CD4-positive, alpha-beta T cell (primary cell): ENCODE data around the gene OR6X1. TPM values are rescaled to one million over a fixed set of nuclear protein-coding genes. Genes with fewer than 3 reads are reported as not detected.
"Not testable (repeated sequence)": the region's sequence is repeated elsewhere in the genome, so short reads cannot be mapped to it uniquely, and the experiment has no call there.

Experiments
- ATAC-seq: fragments of 200-7000 bp; cut with Tn5 transposase; one replicate; pipeline ENCODE4 v1.10.0; 2022; ENCODE audit warnings: mild to moderate bottlenecking; ENCODE audit not compliant: poor library complexity
- CTCF ChIA-PET: fragments of 350-600 bp; sonication (Branson Sonifier 250); formaldehyde crosslinking; loops from one replicate; lab custom pipeline; 2021; ENCODE audit warnings: antibody characterized with exemption, inconsistent platforms; lab: Charles Lee
- POLR2A ChIA-PET: fragments of 350-600 bp; sonication (Branson Sonifier 250); formaldehyde crosslinking; loops from one replicate; lab custom pipeline; 2021; ENCODE audit warnings: antibody characterized with exemption, inconsistent platforms; lab: Charles Lee
- DNase-seq, 14 experiments: peaks; one replicate each; pipeline ENCODE4 v3.0.0-alpha.2; 2013 to 2020; ENCODE audit warnings: mixed read lengths in 2 of 14
- H3K27ac ChIP-seq, 2 donors: one replicate each; pipeline versions ENCODE4 v1.5.1 to v1.7.0; 2013; ENCODE audit warnings: low read length in 2 of 2, low read depth in 1 of 2, mild to moderate bottlenecking in 1 of 2
- H3K27me3 ChIP-seq, 2 experiments: 1 replicate in 1 of 2; 2 replicates in 1 of 2; pipeline versions ENCODE4 v1.6.1 to v1.7.0; 2013; ENCODE audit warnings: low read length in 2 of 2, control low read depth in 1 of 2, mild to moderate bottlenecking in 1 of 2, moderate library complexity in 1 of 2; ENCODE audit not compliant: insufficient read depth in 2 of 2, control insufficient read depth in 1 of 2
- H3K36me3 ChIP-seq: one replicate; pipeline ENCODE4 v1.6.1; 2013; ENCODE audit warnings: low read length, control low read depth; ENCODE audit not compliant: insufficient read depth
- H3K4me1 ChIP-seq: one replicate; pipeline ENCODE4 v1.6.1; 2013; ENCODE audit warnings: low read length, control low read depth; ENCODE audit not compliant: insufficient read depth
- H3K4me3 ChIP-seq: one replicate; pipeline ENCODE4 v1.5.1; 2013; ENCODE audit warnings: mild to moderate bottlenecking, low read length, moderate library complexity
- H3K9me3 ChIP-seq, 2 experiments: 1 replicate in 1 of 2; 2 replicates in 1 of 2; pipeline versions ENCODE4 v1.6.1 to v1.7.0; 2013; ENCODE audit warnings: low read length in 2 of 2, mild to moderate bottlenecking in 2 of 2, control low read depth in 1 of 2, moderate library complexity in 1 of 2; ENCODE audit not compliant: control insufficient read depth in 1 of 2, insufficient read depth in 1 of 2
- H3K27ac Mint-ChIP-seq: one replicate; pipeline ENCODE4 v1.8.0; 2020; ENCODE audit warnings: mixed read lengths
- H3K27me3 Mint-ChIP-seq: one replicate; pipeline ENCODE4 v1.8.0; 2021; ENCODE audit warnings: mixed read lengths
- H3K36me3 Mint-ChIP-seq: one replicate; pipeline ENCODE4 v1.8.0; 2021; ENCODE audit warnings: low read depth, mixed read lengths
- H3K4me1 Mint-ChIP-seq: one replicate; pipeline ENCODE4 v1.8.0; 2021; ENCODE audit warnings: low read depth, mixed read lengths
- H3K4me3 Mint-ChIP-seq: one replicate; pipeline ENCODE4 v1.8.0; 2020; ENCODE audit warnings: mild to moderate bottlenecking, mixed read lengths
- H3K9me3 Mint-ChIP-seq: one replicate; pipeline ENCODE4 v1.8.0; 2020; ENCODE audit warnings: mixed read lengths
- intact Hi-C, 2 experiments: fragments of 100-400 bp; cut with DNase I in 1 of 2; cut with micrococcal nuclease in 1 of 2; formaldehyde crosslinking; loops; one replicate each; pipeline versions ENCODE4 v1.15.1 to v1.9.0; 2023 to 2025; cut with DNase I, micrococcal nuclease
- total RNA-seq, 174 experiments: library from RNA in 2 of 174; stranded (reverse) in 2 of 174; gene quantifications; one replicate each; pipeline ENCODE4 v1.2.3 and lab custom pipeline; 2021 to 2026
- TF ChIP-seq, protein P1 (sequence below): fragments of 200-600 bp; IDR thresholded peaks from one replicate; pipeline ENCODE4 v1.8.0; 2022; ENCODE audit warnings: antibody characterized with exemption, mild to moderate bottlenecking

OR6X1 gene
- total RNA-seq, 2 experiments from 2014 or later, result not detected

DNA sequence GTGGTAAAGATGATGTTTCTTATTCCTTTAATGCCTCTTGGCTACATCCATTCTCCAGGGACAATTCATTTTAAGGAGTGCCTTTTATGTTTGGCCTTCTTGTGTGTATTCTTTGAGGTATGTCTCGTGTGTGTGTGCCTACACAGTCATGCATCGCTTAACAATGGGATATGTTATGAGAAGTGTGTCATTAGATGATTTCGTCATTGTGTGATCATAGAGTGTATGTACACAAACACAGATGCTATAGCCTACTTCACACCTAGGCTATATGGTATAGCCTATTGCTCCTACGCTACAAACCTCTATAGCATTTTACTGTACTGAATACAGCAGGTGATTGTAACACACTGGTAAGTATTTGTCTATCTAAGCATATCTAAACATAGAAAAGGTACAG lies 35.8 kb downstream of the OR6X1 start:
- Histone ChIP-seq H3K4me1 (no peaks in the 10 kb centered on the region), H3K27ac (no peak overlapping the region), H3K27me3 (peaks cover 0 to 7% of the 10 kb centered on the region in 2 experiments), H3K9me3 (no peaks in the 10 kb centered on the region), H3K4me3 (no peak overlapping the region), H3K36me3 (no peaks in the 10 kb centered on the region)
- H3K4me1 Mint-ChIP-seq, result no peaks in the 10 kb centered on the region
- peaks cover 24% of the 10 kb centered on the region for H3K27me3 Mint-ChIP-seq
- DNase-seq (no peak), ATAC-seq (no peak)
- no peaks in the 10 kb centered on the region for H3K9me3 Mint-ChIP-seq
- TF ChIP-seq, protein P1, sequence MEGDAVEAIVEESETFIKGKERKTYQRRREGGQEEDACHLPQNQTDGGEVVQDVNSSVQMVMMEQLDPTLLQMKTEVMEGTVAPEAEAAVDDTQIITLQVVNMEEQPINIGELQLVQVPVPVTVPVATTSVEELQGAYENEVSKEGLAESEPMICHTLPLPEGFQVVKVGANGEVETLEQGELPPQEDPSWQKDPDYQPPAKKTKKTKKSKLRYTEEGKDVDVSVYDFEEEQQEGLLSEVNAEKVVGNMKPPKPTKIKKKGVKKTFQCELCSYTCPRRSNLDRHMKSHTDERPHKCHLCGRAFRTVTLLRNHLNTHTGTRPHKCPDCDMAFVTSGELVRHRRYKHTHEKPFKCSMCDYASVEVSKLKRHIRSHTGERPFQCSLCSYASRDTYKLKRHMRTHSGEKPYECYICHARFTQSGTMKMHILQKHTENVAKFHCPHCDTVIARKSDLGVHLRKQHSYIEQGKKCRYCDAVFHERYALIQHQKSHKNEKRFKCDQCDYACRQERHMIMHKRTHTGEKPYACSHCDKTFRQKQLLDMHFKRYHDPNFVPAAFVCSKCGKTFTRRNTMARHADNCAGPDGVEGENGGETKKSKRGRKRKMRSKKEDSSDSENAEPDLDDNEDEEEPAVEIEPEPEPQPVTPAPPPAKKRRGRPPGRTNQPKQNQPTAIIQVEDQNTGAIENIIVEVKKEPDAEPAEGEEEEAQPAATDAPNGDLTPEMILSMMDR, result no peak
- ChIA-PET POLR2A (no interaction called here), CTCF (interaction anchor here (0.6 kb wide), 1 partner anchor 443 kb away, joined by 3 read pairs; no protein-coding TSS in a partner anchor)
- H3K27ac Mint-ChIP-seq, result no peak overlapping the region
- no peak overlapping the region for H3K4me3 Mint-ChIP-seq
- no peaks in the 10 kb centered on the region for H3K36me3 Mint-ChIP-seq
- intact Hi-C loops, result no loop called here

DNA sequence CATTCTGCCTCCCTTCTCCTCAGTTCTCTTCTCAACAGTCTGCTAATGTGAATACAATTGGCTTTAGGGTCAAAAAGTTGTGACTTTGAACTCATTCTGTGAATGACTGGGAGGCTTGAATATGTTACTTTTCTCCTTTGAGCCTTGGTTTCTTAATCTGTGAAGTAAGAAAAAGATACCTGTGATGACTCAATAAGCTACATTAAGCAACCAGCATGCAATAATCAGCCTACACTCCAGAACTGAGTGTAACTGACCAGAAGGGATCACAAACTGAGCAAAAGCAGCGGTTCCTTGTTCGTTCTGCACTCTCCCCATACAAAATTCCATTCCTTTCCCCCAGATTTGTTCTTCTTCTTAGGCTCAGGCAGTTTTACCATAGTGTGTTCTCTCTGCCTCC lies 36.3 kb downstream of the OR6X1 start:
- H3K27ac Mint-ChIP-seq, result no peak overlapping the region
- H3K27ac ChIP-seq, result no peak overlapping the region
- peaks cover 24% of the 10 kb centered on the region for H3K27me3 Mint-ChIP-seq
- no peak overlapping the region for H3K4me3 Mint-ChIP-seq
- no peaks in the 10 kb centered on the region for H3K9me3 Mint-ChIP-seq
- ATAC-seq (no peak), DNase-seq (no peak)
- ChIA-PET CTCF (no interaction called here), POLR2A (no interaction called here)
- H3K36me3 Mint-ChIP-seq, result no peaks in the 10 kb centered on the region
- no peaks in the 10 kb centered on the region for H3K4me1 Mint-ChIP-seq
- TF ChIP-seq, protein P1, result no peak
- H3K9me3 ChIP-seq, result no peaks in the 10 kb centered on the region
- H3K36me3 ChIP-seq, result no peaks in the 10 kb centered on the region
- intact Hi-C loops, result no loop called here
- H3K4me3 ChIP-seq, result no peak overlapping the region
- H3K27me3 ChIP-seq, result peaks cover 0 to 7% of the 10 kb centered on the region in 2 experiments
- no peaks in the 10 kb centered on the region for H3K4me1 ChIP-seq

DNA sequence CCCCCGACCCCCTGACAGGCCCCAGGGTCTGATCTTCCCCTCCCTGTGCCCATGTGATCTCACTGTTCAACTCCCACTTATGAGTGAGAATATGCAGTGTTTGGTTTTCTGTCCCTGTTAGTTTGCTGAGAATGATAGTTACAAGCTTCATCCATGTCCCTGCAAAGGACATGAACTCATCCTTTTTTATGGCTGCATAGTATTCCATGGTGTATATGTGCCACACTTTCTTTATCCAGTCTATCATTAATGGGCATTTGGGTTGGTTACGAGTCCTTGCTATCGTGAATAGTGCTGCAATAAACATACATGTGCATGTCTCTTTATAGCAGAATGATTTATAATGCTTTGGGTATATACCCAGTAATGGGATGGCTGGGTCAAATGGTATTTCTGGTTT lies 41.7 kb downstream of the OR6X1 start:
- POLR2A ChIA-PET, H3K4me3 Mint-ChIP-seq, H3K4me3 ChIP-seq, CTCF ChIA-PET, H3K27ac Mint-ChIP-seq, ATAC-seq, intact Hi-C loops, H3K4me1 Mint-ChIP-seq, H3K9me3 Mint-ChIP-seq, H3K4me1 ChIP-seq, H3K27ac ChIP-seq, H3K36me3 Mint-ChIP-seq, H3K36me3 ChIP-seq, H3K9me3 ChIP-seq, H3K27me3 ChIP-seq, DNase-seq: not testable (repeated sequence)
- H3K27me3 Mint-ChIP-seq, result peaks cover 22% of the 10 kb centered on the region

DNA sequence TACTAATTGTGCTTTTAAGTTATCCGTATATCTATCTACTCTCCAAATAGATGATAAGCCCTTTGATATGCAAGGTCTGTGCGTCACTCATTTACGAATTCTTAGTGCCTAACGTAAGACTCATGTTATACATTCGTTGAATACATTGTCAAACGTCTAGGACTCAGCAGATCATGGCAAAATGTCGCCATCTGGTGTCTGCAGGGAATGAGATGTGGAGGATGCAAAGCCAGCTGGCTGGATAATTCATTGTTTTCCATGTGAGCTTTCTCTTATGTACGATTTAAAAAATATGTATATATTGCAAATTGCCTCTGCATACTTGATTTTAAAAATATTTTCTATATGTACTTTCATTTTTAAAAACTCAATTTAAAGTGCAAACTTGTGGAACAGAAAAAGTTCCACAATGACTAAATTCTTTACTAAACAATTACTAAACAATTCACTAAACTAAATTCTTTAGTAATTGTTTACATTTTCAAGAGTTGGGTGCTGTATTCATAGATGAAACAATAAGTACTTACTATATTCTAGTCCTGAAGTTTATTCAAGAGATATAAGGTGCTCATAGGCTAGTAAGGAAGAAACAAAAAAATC lies 46.6 kb downstream of the OR6X1 start:
- intact Hi-C loops, result loop anchor here (1.0 to 2.0 kb wide), 4 partner anchors 26 to 127 kb away; no protein-coding TSS in a partner anchor
- H3K9me3 Mint-ChIP-seq, result no peaks in the 10 kb centered on the region
- H3K27me3 Mint-ChIP-seq, result peaks cover 14% of the 10 kb centered on the region
- Histone ChIP-seq H3K4me3 (no peak overlapping the region), H3K36me3 (no peaks in the 10 kb centered on the region), H3K4me1 (no peaks in the 10 kb centered on the region), H3K27ac (no peak overlapping the region), H3K9me3 (no peaks in the 10 kb centered on the region), H3K27me3 (no peaks in the 10 kb centered on the region)
- DNase-seq (peak; percentile 21 to 77 (median 54)), ATAC-seq (peak; percentile 78)
- no peaks in the 10 kb centered on the region for H3K4me1 Mint-ChIP-seq
- H3K4me3 Mint-ChIP-seq, result no peak overlapping the region
- POLR2A ChIA-PET, result no interaction called here
- H3K36me3 Mint-ChIP-seq, result no peaks in the 10 kb centered on the region
- CTCF ChIA-PET, result interaction anchor here (0.6 to 2.0 kb wide), 7 partner anchors 9 to 127 kb away, joined by 3 to 16 read pairs (median 7); no protein-coding TSS in a partner anchor
- TF ChIP-seq, protein P1, result peak; percentile 76
- no peak overlapping the region for H3K27ac Mint-ChIP-seq
